Esophagus squamous epithelium (tissue), 4 donors: ENCODE data around the gene SNRPN.

Experiments used
- POLR2A ChIP-seq, 4 donors: fragments of 450-650 bp; IDR thresholded peaks; one replicate each; pipeline ENCODE4 v1.6.1; 2017; ENCODE audit warnings: antibody characterized with exemption in 4 of 4, mild to moderate bottlenecking in 4 of 4, moderate library complexity in 3 of 4
- TF ChIP-seq, protein P1 (sequence below), 6 experiments: fragments of 450-650 bp in 4 of 6; fragments of 200-600 bp in 2 of 6; sonication (generic) in 2 of 6; IDR thresholded peaks; one replicate each; pipeline ENCODE4 v1.5.1; 2016 to 2019; ENCODE audit warnings: antibody characterized with exemption in 6 of 6, mild to moderate bottlenecking in 4 of 6, moderate library complexity in 4 of 6

DNA sequence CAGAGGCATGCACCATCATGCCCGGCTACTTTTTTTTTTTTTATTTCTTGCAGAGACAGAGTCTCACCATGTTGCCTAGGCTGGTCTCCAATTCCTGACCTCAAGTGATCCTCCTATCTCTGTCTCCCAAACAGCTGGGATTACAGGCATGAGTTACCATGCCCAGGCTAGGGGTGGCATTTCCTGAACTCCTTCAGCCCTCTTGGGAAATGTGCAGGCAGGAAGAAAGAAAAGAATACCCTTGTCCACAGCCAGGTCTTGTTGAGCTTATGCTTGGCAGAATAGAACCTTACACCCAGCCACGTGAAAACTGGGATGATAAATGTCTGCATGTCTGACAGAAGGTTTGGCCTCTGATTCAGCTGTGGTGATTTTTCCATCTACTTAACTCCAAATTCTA is 30.2 kb upstream of the SNRPN start:
- TF ChIP-seq, protein P1, sequence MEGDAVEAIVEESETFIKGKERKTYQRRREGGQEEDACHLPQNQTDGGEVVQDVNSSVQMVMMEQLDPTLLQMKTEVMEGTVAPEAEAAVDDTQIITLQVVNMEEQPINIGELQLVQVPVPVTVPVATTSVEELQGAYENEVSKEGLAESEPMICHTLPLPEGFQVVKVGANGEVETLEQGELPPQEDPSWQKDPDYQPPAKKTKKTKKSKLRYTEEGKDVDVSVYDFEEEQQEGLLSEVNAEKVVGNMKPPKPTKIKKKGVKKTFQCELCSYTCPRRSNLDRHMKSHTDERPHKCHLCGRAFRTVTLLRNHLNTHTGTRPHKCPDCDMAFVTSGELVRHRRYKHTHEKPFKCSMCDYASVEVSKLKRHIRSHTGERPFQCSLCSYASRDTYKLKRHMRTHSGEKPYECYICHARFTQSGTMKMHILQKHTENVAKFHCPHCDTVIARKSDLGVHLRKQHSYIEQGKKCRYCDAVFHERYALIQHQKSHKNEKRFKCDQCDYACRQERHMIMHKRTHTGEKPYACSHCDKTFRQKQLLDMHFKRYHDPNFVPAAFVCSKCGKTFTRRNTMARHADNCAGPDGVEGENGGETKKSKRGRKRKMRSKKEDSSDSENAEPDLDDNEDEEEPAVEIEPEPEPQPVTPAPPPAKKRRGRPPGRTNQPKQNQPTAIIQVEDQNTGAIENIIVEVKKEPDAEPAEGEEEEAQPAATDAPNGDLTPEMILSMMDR (IDR thresholded peaks at IDR 0.05), result no peak
- no peak for TF ChIP-seq POLR2A (IDR thresholded peaks at IDR 0.05)
